ENCODE results near the gene PDE6A. TPM values are rescaled to one million over a fixed set of nuclear protein-coding genes. Genes with fewer than 3 reads are reported as not detected.

The PDE6A gene
- total RNA-seq, 1 experiment from 2014 or later, result 2.6 TPM

- ChIA-PET CTCF (interaction anchor here (1.0 to 1.6 kb wide), 4 partner anchors 56 to 86 kb away, joined by 3 to 7 read pairs (median 5); partner anchors contain the start of gene SLC26A2), POLR2A (no interaction called here)
Measured at GRCh38 chr5:149904293-149904886, 40.2 kb downstream of the PDE6A start.

GRCh38 chr5:149903404-149903803 lies 41.2 kb downstream of the PDE6A start:
- no peaks in the 10 kb centered on the region for H3K36me3 ChIP-seq (ENCODE audit: control insufficient read depth, insufficient read depth, low read length)
- intact Hi-C loops (cut with micrococcal nuclease; ENCODE audit: unreplicated experiment), result loop anchor here (5.0 kb wide), 1 partner anchor 66 kb away; no protein-coding TSS in a partner anchor
- Mint-ChIP-seq H3K4me3 (ENCODE audit: unreplicated experiment) (no peak overlapping the region), H3K9me3 (ENCODE audit: unreplicated experiment) (no peaks in the 10 kb centered on the region), H3K27me3 (ENCODE audit: insufficient read depth, unreplicated experiment) (no peaks in the 10 kb centered on the region), H3K36me3 (ENCODE audit: insufficient read depth, unreplicated experiment) (no peaks in the 10 kb centered on the region), H3K4me1 (ENCODE audit: low read depth, unreplicated experiment) (peaks cover 20% of the 10 kb centered on the region), H3K27ac (ENCODE audit: unreplicated experiment) (no peak overlapping the region)
- H3K9me3 ChIP-seq, result no peaks in the 10 kb centered on the region
- no TSS peak for BruUV-seq (replicated peaks)
- no peak overlapping the region for H3K4me3 ChIP-seq (ENCODE audit: low read depth, low read length)
- no peak for TF ChIP-seq CTCF (IDR thresholded peaks at IDR 0.05; ENCODE audit: insufficient read depth in 1 of 2, low read depth in 1 of 2, low read length in 1 of 2, severe bottlenecking in 1 of 2, unreplicated experiment in 1 of 2)
- DNase-seq, result no peak
- H3K4me1 ChIP-seq, result peaks cover 11% of the 10 kb centered on the region
- POLR2A ChIA-PET, result no interaction called here
- CTCF ChIA-PET, result interaction anchor here (1.6 to 2.1 kb wide), 3 partner anchors 59 to 88 kb away, joined by 7 to 15 read pairs (median 7); no protein-coding TSS in a partner anchor
- no peaks in the 10 kb centered on the region for H3K27me3 ChIP-seq (replicated peaks; ENCODE audit: control insufficient read depth, insufficient read depth, low read length)

More at GRCh38 chr5:149904293-149904886, 40.2 kb downstream of the PDE6A start:
- Mint-ChIP-seq H3K27me3 (ENCODE audit: insufficient read depth, unreplicated experiment) (no peaks in the 10 kb centered on the region), H3K4me1 (ENCODE audit: low read depth, unreplicated experiment) (peaks cover 20% of the 10 kb centered on the region), H3K4me3 (ENCODE audit: unreplicated experiment) (no peak overlapping the region), H3K27ac (ENCODE audit: unreplicated experiment) (no peak overlapping the region), H3K36me3 (ENCODE audit: insufficient read depth, unreplicated experiment) (no peaks in the 10 kb centered on the region), H3K9me3 (ENCODE audit: unreplicated experiment) (no peaks in the 10 kb centered on the region)
- peak in 1 of 2 experiments; percentile 14 for TF ChIP-seq CTCF (IDR thresholded peaks at IDR 0.05; ENCODE audit: insufficient read depth in 1 of 2, low read depth in 1 of 2, low read length in 1 of 2, severe bottlenecking in 1 of 2, unreplicated experiment in 1 of 2)
- Histone ChIP-seq H3K27me3 (replicated peaks; ENCODE audit: control insufficient read depth, insufficient read depth, low read length) (no peaks in the 10 kb centered on the region), H3K4me3 (ENCODE audit: low read depth, low read length) (no peak overlapping the region), H3K9me3 (no peaks in the 10 kb centered on the region), H3K4me1 (peaks cover 11% of the 10 kb centered on the region), H3K36me3 (ENCODE audit: control insufficient read depth, insufficient read depth, low read length) (no peaks in the 10 kb centered on the region)
- DNase-seq, result peak; percentile 42 to 58
- no TSS peak for BruUV-seq (replicated peaks)
- intact Hi-C loops (cut with micrococcal nuclease; ENCODE audit: unreplicated experiment), result loop anchor here (5.0 kb wide), 1 partner anchor 67 kb away; no protein-coding TSS in a partner anchor

GRCh38 chr5:149902177-149902576 lies 42.4 kb downstream of the PDE6A start:
- intact Hi-C loops (cut with micrococcal nuclease; ENCODE audit: unreplicated experiment), result loop anchor here (1.0 to 5.0 kb wide), 3 partner anchors 58 to 88 kb away; partner anchors contain the start of gene SLC26A2
- ChIA-PET CTCF (interaction anchor here (0.6 to 2.1 kb wide), 11 partner anchors 9 to 98 kb away, joined by 3 to 37 read pairs (median 5); partner anchors contain the start of genes SLC26A2 and TIGD6), POLR2A (interaction anchor here (1.4 kb wide), 1 partner anchor 58 kb away, joined by 7 read pairs; the partner anchor contains the start of gene SLC26A2)
- Histone ChIP-seq H3K4me3 (ENCODE audit: low read depth, low read length) (no peak overlapping the region), H3K27me3 (replicated peaks; ENCODE audit: control insufficient read depth, insufficient read depth, low read length) (no peaks in the 10 kb centered on the region), H3K4me1 (peaks cover 11% of the 10 kb centered on the region), H3K9me3 (no peaks in the 10 kb centered on the region), H3K36me3 (ENCODE audit: control insufficient read depth, insufficient read depth, low read length) (no peaks in the 10 kb centered on the region)
- BruUV-seq (replicated peaks), result no TSS peak
- H3K36me3 Mint-ChIP-seq (ENCODE audit: insufficient read depth, unreplicated experiment), result no peaks in the 10 kb centered on the region
- TF ChIP-seq CTCF (IDR thresholded peaks at IDR 0.05; ENCODE audit: insufficient read depth in 1 of 2, low read depth in 1 of 2, low read length in 1 of 2, severe bottlenecking in 1 of 2, unreplicated experiment in 1 of 2), result peak; percentile 46 to 62
- H3K9me3 Mint-ChIP-seq (ENCODE audit: unreplicated experiment), result no peaks in the 10 kb centered on the region
- peak overlapping the region; percentile 36 for H3K27ac Mint-ChIP-seq (ENCODE audit: unreplicated experiment)
- DNase-seq, result peak; percentile 43 to 48
- H3K4me1 Mint-ChIP-seq (ENCODE audit: low read depth, unreplicated experiment), result peaks cover 20% of the 10 kb centered on the region
- H3K27me3 Mint-ChIP-seq (ENCODE audit: insufficient read depth, unreplicated experiment), result no peaks in the 10 kb centered on the region
- H3K4me3 Mint-ChIP-seq (ENCODE audit: unreplicated experiment), result no peak overlapping the region
